ENCODE data around the gene CYP19A1.

Gene CYP19A1

GRCh38 chr15:51368751-51369450 lies 30.5 kb upstream of the CYP19A1 start:
- TF ChIP-seq ZNF274 (IDR thresholded peaks at IDR 0.05; ENCODE audit: low read depth, low read length), result no peak

DNA sequence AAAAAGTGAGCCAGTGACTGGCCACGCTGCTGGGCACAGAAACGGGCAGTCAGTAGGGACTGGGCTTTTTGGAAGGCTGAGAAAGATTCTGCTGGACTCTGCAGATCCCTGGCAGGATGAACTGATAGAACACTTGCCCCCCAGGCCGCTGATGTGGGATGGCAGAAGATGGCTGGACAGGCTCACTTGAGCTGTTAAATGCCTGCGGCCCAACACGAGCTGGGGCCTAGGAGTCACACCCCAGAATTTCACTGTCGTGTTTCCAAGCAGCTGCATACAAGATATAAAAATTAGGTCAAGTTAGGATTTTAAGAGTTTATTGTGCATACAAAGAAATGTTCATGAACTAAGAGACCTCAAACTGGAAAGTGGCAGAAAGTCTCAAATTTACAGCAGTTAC lies 29.9 kb upstream of the CYP19A1 start:
- H3K4me3 ChIP-seq (ENCODE audit: low read length), result no peak overlapping the region
- TF ChIP-seq ZNF274 (IDR thresholded peaks at IDR 0.05; ENCODE audit: low read depth, low read length), result no peak

More at GRCh38 chr15:51368751-51369450, 30.5 kb upstream of the CYP19A1 start:
- H3K4me3 ChIP-seq (ENCODE audit: low read length), result no peak overlapping the region

DNA sequence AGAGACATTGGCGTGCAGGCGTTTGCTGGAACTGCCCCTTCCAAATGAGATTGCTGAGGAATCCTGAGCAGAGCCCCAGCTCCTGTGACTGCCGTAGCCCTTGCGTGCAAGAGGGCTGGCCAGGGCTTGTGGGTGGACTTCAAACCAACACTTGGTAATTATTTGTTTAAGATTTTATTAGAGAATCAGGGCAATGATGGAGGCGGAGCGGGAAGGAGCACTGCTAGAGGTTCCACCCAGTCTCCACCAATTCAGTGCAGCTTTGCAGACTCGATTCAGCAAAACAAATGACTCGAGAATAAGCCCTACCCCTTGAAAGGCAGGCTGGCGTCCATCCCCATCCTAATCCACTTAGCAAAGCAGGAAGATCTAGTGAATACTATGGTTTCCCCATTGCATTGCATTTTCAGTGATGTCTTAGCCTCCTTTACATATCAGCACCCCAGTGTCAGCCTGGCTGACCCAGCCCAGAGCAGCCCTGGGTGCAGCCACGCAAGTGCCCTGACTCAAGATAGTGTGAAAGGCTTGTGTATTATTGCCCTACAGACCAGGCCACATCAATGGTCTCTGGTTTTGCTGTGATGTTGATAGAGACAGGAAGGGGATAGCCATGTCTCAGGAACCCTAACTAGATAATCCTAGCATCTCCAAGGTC lies 29.1 kb upstream of the CYP19A1 start:
- no peak for TF ChIP-seq ZNF274 (IDR thresholded peaks at IDR 0.05; ENCODE audit: low read depth, low read length)

DNA sequence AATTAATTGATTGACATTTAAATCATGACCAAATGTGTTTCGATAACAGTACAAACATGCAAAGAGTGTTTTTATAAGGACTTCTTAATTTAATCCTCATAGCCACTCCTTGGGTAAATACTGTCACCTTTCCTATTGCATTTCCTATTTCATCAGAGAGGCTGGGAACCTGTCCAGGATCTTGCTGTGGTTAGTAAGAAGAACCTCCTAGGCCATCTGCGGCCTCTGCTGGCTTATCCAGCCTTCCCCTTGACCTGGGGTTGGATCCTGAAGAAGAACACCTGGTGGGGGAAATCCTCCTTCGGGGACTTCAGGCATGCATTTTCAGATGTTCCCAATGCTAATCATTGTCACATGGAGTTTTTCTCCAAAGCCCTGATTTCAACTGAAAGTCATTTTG lies 28.5 kb upstream of the CYP19A1 start:
- TF ChIP-seq ZNF274 (IDR thresholded peaks at IDR 0.05; ENCODE audit: low read depth, low read length), result no peak
- H3K4me3 ChIP-seq (ENCODE audit: low read length), result no peak overlapping the region

More for the DNA sequence above, 29.1 kb upstream of the CYP19A1 start:
- no peak overlapping the region for H3K4me3 ChIP-seq (ENCODE audit: low read length)

DNA sequence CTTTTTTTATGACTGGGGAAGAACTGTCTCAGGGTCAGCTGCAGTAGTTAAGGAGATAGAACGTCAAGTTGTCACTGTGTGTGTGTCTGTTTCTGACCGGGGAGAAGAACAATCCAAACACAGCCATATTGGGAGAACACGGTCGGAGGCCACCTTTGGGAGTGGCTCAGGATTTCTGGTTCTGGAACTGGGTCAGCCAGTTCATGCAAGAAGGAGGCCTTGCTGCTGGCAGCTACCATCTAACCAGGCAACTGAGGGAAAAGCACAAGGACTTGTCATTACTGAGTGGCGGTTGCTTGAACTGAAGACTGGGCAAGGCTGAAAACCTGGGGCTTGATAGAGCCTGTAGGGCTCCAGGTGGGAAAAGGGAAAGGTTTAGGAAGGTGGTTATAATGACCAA lies 27.7 kb upstream of the CYP19A1 start:
- TF ChIP-seq ZNF274 (IDR thresholded peaks at IDR 0.05; ENCODE audit: low read depth, low read length), result no peak

DNA sequence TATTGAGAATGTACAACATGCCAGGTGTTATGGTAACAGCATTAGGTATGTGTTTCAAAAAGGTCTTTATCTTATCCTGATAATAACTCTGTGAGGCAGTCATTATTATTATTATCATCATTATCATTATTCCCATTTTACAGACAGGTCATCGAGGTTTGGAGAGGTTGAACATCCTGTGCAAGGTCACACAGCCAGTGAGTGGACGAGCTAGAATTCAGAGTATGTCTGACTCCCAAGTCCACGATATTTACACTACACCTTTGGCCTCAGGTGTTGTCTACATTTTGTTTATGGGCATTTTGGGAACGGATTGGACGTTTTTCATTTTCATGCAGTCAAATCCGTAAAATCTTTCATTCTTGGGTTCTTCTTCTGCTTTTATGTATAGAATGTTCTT lies 27.0 kb upstream of the CYP19A1 start:
- TF ChIP-seq ZNF274 (IDR thresholded peaks at IDR 0.05; ENCODE audit: low read depth, low read length), result no peak

More for the DNA sequence above, 27.7 kb upstream of the CYP19A1 start:
- no peak overlapping the region for H3K4me3 ChIP-seq (ENCODE audit: low read length)

DNA sequence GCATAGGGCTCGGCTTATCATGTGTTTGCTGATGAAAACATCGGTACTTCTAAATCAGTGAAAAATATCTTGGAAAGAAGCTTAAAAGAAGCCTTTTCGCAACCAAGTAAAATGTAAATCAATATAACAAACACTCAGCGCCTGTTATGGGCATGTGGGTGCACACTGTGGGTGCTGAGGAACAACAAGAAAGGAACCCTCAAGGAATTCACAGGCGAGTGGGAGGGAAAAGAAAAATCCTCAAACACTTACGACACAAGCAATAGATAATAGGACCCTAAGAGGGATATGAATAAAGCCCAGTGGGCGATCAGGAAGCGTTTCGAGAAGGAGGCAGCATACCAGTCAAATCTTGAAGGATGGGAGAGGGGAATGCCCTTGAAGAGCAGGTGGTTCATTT lies 25.0 kb upstream of the CYP19A1 start:
- H3K4me3 ChIP-seq (ENCODE audit: low read length), result no peak overlapping the region
- TF ChIP-seq ZNF274 (IDR thresholded peaks at IDR 0.05; ENCODE audit: low read depth, low read length), result no peak

More for the DNA sequence above, 27.0 kb upstream of the CYP19A1 start:
- H3K4me3 ChIP-seq (ENCODE audit: low read length), result no peak overlapping the region

GRCh38 chr15:51359981-51360380 lies 21.6 kb upstream of the CYP19A1 start:
- H3K4me3 ChIP-seq (ENCODE audit: low read length), result no peak overlapping the region
- TF ChIP-seq ZNF274 (IDR thresholded peaks at IDR 0.05; ENCODE audit: low read depth, low read length), result no peak

- TF ChIP-seq ZNF274 (IDR thresholded peaks at IDR 0.05; ENCODE audit: low read depth, low read length), result no peak
- no peak overlapping the region for H3K4me3 ChIP-seq (ENCODE audit: low read length)
These were observed 18.6 kb upstream of the CYP19A1 start for GRCh38 chr15:51356983-51357382.

DNA sequence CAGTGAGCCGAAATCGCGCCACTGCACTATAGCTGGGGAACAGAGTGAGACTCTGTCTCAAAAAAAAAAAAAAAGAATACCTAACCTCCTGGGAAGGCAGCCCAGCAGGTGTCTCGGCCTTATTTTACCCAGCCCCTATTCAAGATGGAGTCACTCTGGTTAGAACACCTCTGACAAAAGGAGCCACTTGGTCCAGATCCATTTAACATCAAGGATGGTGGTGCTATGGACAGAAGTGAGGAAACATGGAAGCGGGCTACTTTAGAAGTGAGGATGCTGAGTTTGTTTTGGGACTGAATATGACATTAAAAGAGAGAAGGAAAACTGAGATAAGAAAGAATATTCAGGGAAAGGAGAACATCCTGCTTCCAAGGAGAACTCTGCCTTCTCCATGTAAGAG lies 17.8 kb upstream of the CYP19A1 start:
- H3K4me3 ChIP-seq (ENCODE audit: low read length), result no peak overlapping the region
- TF ChIP-seq ZNF274 (IDR thresholded peaks at IDR 0.05; ENCODE audit: low read depth, low read length), result no peak

DNA sequence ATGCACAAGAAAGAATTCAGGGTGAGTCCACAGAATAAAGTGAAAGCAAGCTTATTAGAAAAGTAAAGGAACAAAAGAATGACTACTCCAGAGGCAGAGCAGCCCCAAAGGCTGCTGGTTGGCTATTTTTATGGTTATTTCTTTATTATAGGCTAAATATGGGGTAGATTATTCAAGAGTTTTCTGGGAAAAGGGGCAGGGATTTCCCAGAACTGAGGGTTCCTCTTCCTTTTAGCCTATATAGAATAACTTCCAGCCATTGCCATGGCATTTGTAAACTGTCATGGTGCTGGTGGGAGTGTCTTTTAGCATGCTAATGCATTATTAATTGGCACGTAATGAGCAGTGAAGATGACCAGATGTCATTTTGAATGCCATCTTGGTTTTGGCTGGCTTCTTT lies 16.7 kb upstream of the CYP19A1 start:
- H3K4me3 ChIP-seq (ENCODE audit: low read length), result no peak overlapping the region
- no peak for TF ChIP-seq ZNF274 (IDR thresholded peaks at IDR 0.05; ENCODE audit: low read depth, low read length)

DNA sequence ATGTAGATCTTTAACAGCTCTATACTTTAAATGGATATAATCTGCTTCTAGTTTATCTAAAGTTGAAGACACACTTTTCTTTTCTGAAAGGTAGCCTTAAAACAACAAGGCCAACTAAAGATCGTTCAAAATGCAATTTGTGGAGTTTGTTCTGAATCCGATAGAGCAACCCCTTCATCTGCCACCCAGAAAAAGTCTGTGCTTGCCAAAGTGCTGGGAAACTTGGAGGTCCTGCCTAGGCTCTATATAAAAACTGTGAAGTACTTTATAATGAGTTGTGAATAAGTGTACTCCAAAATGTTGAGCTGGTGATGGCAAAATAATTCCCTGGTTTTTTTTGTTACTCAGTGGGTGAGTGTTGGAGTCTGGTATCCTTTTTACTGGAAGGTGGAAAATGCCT lies 15.6 kb upstream of the CYP19A1 start:
- TF ChIP-seq ZNF274 (IDR thresholded peaks at IDR 0.05; ENCODE audit: low read depth, low read length), result no peak
- H3K4me3 ChIP-seq (ENCODE audit: low read length), result no peak overlapping the region

GRCh38 chr15:51350723-51351122 lies 12.3 kb upstream of the CYP19A1 start:
- no peak for TF ChIP-seq ZNF274 (IDR thresholded peaks at IDR 0.05; ENCODE audit: low read depth, low read length)

GRCh38 chr15:51349156-51349844 lies 10.9 kb upstream of the CYP19A1 start:
- no peak for TF ChIP-seq ZNF274 (IDR thresholded peaks at IDR 0.05; ENCODE audit: low read depth, low read length)
- no peak overlapping the region for H3K4me3 ChIP-seq (ENCODE audit: low read length)

More at GRCh38 chr15:51350723-51351122, 12.3 kb upstream of the CYP19A1 start:
- no peak overlapping the region for H3K4me3 ChIP-seq (ENCODE audit: low read length)

DNA sequence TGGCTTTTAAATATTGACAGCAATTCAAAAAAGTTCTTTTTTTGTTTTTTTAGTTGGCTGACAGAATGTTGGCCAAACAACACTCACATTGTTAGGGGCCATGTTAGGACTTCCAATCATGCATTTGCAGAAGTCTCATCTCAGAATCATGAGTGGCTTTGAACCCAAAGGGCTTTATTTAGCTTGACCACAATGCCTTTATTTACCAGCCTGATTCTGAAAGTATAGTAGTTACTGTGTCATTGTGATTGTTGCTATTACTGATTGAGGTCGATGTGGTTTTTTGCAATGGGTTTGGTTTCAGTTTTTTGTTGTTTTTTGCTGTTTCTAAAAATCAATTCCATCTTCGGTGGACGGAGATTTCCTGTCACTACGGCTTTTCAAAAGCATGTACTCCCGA lies 10.3 kb upstream of the CYP19A1 start:
- no peak overlapping the region for H3K4me3 ChIP-seq (ENCODE audit: low read length)
- no peak for TF ChIP-seq ZNF274 (IDR thresholded peaks at IDR 0.05; ENCODE audit: low read depth, low read length)
